Fibroblast of pulmonary artery (primary cell): Measurements from ENCODE around the gene CLCN2.

Source experiments
- DNase-seq: peaks from one replicate; pipeline ENCODE4 v3.0.0-alpha.2; 2010; ENCODE audit warnings: low read depth
- H3K4me3 ChIP-seq: replicated peaks from 2 replicates; pipeline ENCODE4 v1.5.1; 2011; ENCODE audit warnings: low read depth, mild to moderate bottlenecking, control low read depth, low read length, moderate library complexity
- TF ChIP-seq, protein P1 (sequence below): IDR thresholded peaks from 2 replicates; pipeline ENCODE4 v1.5.1; 2011; ENCODE audit warnings: mild to moderate bottlenecking, control low read depth, low read length, inconsistent platforms; ENCODE audit errors: missing control alignments

CLCN2 gene

DNA sequence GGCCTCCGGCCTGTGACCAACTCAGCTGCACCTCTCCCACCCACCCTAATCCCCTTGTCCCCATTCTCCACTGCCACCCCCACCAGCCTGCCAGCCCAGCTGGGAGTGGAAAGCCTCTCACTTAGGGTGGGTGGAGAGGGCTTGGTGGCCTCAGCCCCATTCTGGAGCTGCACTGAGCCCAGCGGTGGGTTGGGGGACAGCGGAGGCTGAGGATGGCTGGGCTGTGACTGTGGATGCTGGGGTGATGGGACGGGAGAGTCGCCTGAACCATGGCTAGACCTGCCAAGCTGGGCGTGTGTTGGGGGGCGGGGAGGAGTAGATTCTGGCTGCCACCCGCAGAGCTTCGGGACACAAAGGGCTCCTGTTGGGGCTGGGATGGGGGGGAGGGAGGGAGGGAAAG, 1.8 kb downstream of the CLCN2 start:
- H3K4me3 ChIP-seq: no peak overlapping the region
- TF ChIP-seq, protein P1, sequence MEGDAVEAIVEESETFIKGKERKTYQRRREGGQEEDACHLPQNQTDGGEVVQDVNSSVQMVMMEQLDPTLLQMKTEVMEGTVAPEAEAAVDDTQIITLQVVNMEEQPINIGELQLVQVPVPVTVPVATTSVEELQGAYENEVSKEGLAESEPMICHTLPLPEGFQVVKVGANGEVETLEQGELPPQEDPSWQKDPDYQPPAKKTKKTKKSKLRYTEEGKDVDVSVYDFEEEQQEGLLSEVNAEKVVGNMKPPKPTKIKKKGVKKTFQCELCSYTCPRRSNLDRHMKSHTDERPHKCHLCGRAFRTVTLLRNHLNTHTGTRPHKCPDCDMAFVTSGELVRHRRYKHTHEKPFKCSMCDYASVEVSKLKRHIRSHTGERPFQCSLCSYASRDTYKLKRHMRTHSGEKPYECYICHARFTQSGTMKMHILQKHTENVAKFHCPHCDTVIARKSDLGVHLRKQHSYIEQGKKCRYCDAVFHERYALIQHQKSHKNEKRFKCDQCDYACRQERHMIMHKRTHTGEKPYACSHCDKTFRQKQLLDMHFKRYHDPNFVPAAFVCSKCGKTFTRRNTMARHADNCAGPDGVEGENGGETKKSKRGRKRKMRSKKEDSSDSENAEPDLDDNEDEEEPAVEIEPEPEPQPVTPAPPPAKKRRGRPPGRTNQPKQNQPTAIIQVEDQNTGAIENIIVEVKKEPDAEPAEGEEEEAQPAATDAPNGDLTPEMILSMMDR: no peak
- DNase-seq: no peak

DNA sequence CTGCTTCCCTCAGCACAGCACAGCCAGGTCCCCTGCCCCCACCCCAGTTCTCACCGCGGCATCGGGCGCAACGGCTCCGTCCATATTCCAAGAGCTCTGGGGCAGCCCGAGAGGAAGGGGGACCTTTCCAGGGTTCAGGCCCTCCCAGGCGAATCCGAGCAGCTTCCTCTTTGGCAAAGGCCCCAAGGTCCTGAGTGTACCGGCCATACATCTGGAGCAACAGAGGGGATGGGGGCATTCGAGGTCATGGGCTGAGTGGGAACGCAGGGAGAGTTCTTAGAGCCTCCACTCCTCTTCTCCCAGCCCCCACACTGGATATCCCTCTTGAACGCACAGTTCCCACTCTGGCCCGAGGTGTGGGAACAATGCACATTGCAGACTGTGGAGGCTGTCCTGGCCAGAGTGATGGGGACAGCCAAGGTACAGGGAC, 2.5 kb downstream of the CLCN2 start:
- TF ChIP-seq, protein P1: no peak
- DNase-seq: no peak
- H3K4me3 ChIP-seq: no peak overlapping the region

DNA sequence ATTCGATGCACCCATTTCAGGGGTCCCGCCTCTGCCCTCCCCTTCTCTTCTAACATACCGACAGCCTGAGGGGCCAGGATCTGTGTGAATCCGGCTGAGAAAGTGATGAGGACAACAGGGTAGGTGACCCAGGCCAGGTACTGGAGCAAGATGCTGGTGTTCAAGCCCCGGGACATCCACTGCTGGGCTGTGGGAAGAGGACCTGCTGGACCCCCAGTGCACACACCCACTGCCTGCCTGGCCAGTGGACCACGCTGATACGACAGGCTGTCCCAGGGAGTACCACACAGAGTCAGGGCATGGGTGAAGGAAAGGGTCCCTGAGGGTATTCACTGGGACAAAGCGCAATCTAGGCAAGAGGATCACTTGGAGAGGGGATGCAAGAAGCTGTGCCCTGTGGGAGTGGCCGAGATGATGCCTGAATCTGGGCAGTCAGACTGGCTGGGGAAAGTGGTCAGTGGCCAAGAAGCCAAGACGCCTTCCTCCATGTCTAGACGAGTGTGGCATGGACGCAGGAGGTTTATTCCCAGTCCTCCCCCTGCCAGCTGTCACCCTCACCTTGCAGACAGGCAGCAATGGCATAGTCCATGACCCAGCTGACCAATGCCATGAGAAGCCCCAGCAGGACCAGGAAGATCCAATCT, 3.2 kb downstream of the CLCN2 start:
- H3K4me3 ChIP-seq: no peak overlapping the region
- DNase-seq: no peak
- TF ChIP-seq, protein P1: no peak

DNA sequence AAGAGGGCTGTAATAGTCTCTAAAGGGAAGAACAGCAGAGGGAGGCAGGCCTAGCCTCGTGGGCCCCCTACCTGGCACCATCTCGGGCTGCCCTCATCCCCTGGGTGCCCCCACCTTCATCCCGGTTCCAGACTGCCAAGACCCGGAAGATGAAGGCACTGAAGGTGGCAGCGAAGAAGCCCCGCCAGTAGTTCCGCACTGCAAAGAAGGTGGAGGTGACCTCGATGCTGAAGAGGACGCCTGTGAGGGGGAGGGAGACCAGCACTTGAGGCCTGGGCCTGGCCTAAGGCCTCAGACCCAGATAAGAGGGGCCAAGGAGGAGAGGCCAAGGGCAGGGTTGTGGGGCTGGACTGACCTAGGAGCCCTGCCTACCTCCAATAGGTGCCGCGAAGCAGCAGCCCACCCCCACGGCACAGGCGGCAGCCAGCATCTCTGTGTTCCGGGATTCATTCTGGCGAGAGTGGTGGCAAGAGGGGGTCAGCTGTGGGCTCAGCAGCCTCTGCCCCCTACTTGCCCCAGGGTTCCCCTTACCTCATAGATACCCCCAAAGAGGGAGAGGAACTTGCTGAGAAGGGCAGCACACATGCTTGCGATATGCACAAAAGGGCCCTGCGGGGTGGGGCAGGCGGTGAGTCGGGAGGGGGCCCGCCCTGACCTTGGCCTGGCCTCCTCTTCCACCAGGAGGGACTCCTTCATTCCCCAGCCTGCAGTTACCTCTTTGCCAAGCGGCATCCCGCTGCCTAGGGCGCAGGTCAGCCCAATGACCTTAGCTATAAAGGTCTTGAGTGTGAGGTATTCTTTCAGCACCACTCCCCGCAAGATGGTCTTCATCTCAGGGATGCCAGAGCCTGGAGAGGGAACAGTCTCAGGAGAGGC, 3.9 kb downstream of the CLCN2 start:
- DNase-seq: no peak
- H3K4me3 ChIP-seq: no peak overlapping the region
- TF ChIP-seq, protein P1: no peak

DNA sequence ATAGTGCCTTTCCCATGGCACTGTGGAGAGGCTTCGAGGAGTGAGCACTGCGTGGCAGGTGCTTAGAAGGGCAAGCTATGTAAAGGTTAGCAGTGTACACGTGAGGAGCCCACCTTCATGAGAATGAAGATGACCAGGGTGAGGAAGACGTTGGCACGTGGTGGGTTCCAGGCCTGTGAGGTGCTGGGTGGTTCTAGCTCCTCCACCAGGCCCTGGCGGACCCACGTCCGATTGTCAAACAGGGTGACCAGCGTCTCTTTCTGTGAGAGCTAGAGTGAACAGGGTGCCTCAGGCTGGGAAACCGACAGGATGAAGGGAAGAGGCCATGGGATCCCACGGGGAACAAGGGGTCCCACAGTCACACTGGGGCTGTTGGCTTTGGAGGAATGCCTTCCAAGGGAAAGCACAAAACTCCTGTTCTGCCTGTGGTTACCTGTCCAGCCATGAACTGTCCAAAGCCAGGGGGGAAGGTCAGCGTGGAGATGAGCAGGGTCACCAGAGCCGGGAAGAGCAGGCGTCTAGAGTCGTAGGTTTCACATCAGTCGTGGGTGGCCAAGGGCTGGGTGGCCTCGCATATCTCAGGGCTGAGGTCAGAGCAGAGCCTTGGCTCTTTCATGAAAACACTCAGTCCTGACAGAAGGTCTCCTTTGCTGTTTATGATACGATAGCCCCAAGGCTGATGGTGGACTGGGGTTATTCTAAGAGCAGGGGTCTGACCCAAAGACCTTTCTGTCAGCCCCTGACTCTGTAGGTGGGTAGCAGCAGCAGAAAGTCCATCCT, 6.0 kb downstream of the CLCN2 start:
- no peak overlapping the region for H3K4me3 ChIP-seq
- TF ChIP-seq, protein P1: no peak
- no peak for DNase-seq

DNA sequence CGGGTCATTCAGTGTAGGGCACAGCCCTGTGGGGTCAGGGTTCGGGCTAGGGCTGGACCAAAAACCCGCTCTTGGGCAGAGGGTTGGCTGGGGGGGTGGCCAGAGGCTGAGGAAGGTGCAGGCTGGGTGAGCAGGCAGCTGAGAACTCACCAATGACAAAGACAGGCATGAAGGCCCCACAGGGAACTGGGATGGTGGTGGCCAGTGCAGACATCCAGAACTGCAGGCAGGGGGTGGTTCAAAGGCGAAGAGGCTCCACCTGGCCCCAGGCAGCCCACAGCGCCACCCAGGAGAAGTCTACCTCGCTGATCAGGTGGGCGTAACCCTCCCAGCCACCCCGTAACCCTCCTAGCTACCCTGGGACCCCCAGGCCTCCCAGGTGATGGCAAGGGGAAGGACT, 6.7 kb downstream of the CLCN2 start:
- no peak overlapping the region for H3K4me3 ChIP-seq
- TF ChIP-seq, protein P1: no peak
- no peak for DNase-seq
